Fibroblast of skin of right quadriceps (primary cell): ENCODE results near the gene STARD8.
A peak's percentile ranks its signal among the peaks of the same experiment; 100 is the strongest.
"Not testable (repeated sequence)": the region's sequence is repeated elsewhere in the genome, so short reads cannot be mapped to it uniquely, and the experiment has no call there.

Experiments
- DNase-seq: peaks from one replicate; pipeline ENCODE4 v3.0.0-alpha.2; 2013

Gene STARD8, protein sequence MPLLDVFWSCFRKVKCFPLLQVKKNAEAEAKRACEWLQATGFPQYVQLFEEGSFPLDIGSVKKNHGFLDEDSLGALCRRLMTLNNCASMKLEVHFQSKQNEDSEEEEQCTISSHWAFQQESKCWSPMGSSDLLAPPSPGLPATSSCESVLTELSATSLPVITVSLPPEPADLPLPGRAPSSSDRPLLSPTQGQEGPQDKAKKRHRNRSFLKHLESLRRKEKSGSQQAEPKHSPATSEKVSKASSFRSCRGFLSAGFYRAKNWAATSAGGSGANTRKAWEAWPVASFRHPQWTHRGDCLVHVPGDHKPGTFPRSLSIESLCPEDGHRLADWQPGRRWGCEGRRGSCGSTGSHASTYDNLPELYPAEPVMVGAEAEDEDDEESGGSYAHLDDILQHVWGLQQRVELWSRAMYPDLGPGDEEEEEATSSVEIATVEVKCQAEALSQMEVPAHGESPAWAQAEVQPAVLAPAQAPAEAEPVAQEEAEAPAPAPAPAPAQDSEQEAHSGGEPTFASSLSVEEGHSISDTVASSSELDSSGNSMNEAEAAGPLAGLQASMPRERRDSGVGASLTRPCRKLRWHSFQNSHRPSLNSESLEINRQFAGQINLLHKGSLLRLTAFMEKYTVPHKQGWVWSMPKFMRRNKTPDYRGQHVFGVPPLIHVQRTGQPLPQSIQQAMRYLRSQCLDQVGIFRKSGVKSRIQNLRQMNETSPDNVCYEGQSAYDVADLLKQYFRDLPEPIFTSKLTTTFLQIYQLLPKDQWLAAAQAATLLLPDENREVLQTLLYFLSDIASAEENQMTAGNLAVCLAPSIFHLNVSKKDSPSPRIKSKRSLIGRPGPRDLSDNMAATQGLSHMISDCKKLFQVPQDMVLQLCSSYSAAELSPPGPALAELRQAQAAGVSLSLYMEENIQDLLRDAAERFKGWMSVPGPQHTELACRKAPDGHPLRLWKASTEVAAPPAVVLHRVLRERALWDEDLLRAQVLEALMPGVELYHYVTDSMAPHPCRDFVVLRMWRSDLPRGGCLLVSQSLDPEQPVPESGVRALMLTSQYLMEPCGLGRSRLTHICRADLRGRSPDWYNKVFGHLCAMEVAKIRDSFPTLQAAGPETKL

GRCh38 chrX:68647156-68647957, at the start of gene STARD8:
Gene STARD8, plus strand, starts transcription at chrX:68647666. Its CDS starts 217 bp downstream, at chrX:68647883.
- DNase-seq, result peak; percentile 49

GRCh38 chrX:68598841-68599240, 48.6 kb upstream of the STARD8 start:
- DNase-seq, result no peak

DNA sequence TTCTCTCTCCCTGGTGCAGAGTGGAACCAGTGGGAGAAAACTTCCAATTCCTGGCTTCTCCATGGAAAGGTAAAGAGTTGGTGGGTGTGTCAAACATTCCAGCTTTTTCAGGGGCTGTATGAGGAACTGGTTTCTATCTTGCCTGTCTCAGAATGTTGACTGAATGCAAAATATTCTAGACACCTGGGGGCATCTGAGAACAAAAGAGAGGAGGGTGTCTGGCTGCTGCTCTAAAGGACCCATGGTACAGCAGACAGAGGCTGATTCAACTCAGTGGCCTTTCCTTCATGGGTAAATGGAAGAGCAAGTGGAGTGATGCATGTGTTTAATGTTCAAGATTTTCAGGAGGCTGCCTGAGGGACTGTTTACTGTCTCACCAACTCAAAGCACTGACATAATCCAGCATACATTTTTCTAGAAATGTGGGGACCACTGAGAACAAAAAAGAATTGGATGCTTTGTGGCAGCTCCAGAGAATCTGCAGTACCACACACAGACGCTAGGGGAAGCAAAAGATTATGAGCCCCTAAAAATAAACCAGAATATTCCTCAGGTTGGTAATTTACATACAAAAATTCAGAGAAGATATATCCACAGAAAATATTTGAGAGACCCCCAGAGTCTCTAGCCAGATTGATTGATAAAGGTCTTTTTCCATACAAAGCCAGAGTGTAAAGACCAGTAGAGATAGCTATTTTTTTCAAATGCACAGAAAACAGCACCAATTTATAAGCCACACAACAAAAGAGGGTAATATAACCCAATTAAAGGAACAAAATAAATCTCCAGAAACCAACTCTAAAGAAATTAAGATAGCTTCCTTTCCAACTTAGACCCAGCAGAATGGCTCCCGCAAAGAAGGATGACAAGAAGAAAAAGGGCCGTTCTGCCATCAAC, 48.0 kb upstream of the STARD8 start:
- no peak for DNase-seq

DNA sequence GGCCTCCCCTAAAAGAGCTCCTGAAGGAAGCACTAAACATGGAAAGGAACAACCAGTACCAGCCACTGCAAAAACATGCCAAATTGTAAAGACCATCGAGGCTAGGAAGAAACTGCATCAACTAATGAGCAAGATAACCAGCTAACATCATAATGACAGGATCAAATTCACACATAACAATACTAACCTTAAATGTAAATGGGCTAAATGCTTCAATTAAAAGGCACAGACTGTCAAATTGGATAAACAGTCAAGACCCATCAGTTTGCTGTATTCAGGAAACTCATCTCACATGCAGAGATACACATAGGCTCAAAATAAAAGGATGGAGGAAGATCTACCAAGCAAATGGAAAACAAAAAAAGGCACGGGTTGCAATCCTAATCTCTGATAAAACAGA, 43.2 kb upstream of the STARD8 start:
- not testable (repeated sequence) for DNase-seq

GRCh38 chrX:68614733-68615132, 32.7 kb upstream of the STARD8 start:
- not testable (repeated sequence) for DNase-seq

DNA sequence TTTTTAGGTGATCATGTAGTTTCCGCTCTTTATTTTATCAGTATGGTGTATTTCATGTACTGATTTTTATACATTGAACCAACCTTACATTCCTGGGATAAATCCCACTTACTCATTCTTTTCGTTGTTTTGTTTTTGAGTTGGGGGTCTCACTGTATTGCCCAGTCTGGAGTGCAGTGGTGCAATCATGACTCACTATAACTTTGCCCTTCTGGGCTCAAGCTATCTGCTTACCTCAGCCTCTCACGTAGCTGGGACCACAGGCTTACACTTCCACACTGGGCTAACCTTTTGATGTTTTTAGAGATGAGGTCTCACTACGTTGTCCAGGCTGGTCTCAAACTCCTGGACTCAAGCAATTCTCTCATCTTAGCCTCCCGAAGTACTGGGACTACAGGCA, 19.5 kb upstream of the STARD8 start:
- no peak for DNase-seq

DNA sequence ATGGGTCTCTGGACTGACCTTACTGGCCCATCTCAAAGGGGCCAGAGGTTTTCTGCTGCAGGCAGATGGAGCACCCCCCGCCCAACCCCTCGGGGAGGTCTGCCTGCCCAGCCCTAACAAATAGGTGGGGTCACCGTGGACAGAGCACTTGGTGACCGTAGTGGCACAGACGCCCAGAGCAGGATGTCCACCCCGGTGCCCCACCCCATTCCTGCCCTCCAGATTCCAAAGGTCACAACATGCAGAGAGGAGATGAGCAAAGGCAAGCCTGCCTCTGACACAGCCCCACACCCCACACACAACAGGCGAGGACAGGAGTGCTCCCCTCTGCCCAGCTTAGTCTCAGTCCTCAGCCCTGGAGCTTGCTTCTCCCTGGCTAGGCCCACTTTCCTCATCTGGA, 17.5 kb upstream of the STARD8 start:
- DNase-seq, result not testable (repeated sequence)

DNA sequence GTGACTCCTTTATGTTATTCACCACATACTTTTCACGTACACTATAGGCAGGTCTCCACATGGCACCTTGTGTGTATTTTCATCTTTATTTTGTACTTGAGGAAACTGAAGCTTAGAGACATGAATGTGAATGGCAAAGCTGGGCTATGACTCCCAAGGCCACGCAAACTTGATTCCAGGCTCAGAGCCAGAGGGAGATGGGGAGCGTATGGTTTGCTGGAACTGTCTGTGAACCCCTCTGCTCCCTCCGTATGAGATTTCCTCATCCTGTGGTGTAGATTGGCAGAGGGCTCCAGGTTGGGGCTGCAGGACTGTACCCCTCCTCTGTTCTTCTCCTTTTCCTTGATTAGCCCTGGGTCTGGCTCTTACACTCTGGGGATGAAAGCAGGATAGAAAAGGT, 16.1 kb upstream of the STARD8 start:
- no peak for DNase-seq

GRCh38 chrX:68632491-68632890, 15.0 kb upstream of the STARD8 start:
- DNase-seq, result no peak

- DNase-seq, result no peak
These were observed 13.5 kb upstream of the STARD8 start for GRCh38 chrX:68633981-68634380.

- peak; percentile 24 for DNase-seq
These were observed 12.7 kb upstream of the STARD8 start for GRCh38 chrX:68634649-68635227.

- DNase-seq, result no peak
These were observed 6.8 kb upstream of the STARD8 start for GRCh38 chrX:68640661-68641060.

DNA sequence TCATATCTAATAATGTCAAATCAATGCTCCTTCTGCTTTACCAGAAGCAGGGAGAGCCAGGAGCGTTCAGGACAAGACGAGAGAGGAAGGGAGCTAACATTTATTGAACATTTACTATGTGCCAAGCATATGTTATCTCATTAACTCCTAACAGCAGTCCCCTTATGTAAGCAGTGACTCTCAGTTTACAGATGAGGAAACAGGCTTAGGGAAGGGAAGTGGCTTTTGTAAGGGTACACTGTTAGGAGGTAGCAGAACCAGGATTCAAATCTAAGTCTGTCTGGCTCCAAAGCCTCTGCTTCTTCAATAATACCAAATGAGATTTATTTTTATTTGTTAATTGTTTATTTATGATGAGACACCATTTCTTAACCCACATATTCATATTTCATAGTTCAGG, 2.6 kb upstream of the STARD8 start:
- no peak for DNase-seq

- DNase-seq, result no peak
These were observed 1.0 kb upstream of the STARD8 start for GRCh38 chrX:68646421-68646820.

DNA sequence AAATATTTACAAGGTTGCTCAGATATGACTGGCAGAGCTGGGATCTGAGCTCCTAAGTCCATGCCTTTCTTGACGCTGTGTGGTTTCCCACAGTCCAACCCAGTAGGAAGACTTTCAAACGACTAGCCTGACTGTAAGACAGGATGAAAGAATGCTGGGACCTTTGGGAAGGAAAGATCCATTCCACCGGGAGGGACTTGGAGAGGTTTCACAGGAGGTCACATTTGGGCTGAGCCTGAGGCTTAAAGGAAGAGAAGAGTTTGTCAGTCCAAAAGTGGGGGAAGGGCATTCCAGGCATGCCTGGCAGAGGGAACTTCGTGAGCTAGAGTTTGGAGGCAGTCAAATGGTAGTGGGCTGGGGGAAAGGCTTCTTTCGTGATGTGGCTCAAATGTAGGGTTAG, 1.5 kb downstream of the STARD8 start:
- DNase-seq, result peak; percentile 33

DNA sequence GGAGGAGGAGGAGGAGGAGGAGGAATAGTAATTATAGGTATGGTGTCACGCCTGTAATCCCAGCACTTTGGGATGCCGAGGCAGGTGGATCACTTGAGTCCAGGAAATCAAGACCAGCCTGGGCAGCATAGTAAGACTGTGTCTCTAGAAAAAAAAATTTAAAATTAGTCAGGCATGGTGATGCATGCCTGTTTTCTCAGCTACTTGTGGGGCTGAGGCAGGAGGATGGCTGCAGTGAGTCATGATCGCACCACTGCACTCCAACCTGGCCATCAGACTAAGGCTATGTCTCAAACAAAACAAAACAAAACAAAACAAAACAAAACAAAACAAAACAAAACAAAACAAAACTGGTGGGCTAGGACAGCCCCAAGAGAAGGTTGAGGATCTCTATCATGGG, 3.0 kb downstream of the STARD8 start:
- DNase-seq, result peak; percentile 36

DNA sequence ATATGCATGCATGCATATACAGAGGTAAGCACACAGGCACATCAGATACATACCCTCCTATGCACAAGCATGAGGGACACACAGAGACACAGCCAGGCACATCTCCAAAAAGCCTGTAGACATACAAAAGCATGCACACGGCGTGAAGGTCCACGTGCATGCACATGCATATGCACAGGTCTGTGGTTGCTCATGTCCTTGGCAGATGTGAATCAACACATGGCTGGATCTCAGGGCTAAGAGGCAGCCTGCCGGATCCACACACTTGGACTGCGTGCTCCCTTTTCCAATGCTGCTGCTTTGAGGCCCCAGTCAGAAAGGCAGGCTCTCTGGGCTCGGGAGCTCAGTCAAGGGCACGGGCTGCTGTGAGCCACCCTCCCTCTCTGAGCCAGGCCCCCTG, 3.6 kb downstream of the STARD8 start:
- DNase-seq, result no peak

GRCh38 chrX:68652326-68653170, 5.1 kb downstream of the STARD8 start:
- DNase-seq, result peak; percentile 21

GRCh38 chrX:68654693-68655092, 7.2 kb downstream of the STARD8 start:
- DNase-seq, result no peak

DNA sequence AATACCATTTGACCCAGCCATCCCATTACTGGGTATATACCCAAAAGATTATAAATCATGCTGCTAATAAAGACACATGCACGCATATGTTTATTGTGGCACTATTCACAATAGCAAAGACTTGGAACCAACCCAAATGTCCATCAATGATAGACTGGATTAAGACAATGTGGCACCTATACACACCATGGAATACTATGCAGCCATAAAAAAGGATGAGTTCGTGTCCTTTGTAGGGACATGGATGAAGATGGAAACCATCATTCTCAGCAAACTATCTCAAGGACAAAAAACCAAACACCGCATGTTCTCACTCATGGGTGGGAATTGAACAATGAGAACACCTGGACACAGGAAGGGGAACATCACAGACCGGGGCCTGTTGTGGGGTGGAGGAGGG, 9.0 kb downstream of the STARD8 start:
- not testable (repeated sequence) for DNase-seq
